ENCODE data around the gene CABLES2. TPM values are rescaled to one million over a fixed set of nuclear protein-coding genes. Genes with fewer than 3 reads are reported as not detected.

CABLES2 gene
- total RNA-seq, 1 experiment from 2014 or later = 12.4 TPM

GRCh38 chr20:62363920-62364851 lies 42.9 kb downstream of the CABLES2 start:
- Histone ChIP-seq H3K79me2 (ENCODE audit: low read length) (peaks cover 67% of the 10 kb centered on the region), H3K27ac (ENCODE audit: low read length) (peak overlapping the region; percentile 81), H3K4me1 (ENCODE audit: insufficient read depth, low read length) (peaks cover 79% of the 10 kb centered on the region), H3F3A (ENCODE audit: low read length, unreplicated experiment) (no peaks in the 10 kb centered on the region), H4K20me1 (ENCODE audit: low read length) (peaks cover 36% of the 10 kb centered on the region), H3K9me2 (replicated peaks; ENCODE audit: low read length) (no peaks in the 10 kb centered on the region), H3K9me3 (ENCODE audit: low read length) (no peaks in the 10 kb centered on the region), H3K36me3 (ENCODE audit: low read depth, low read length) (peaks cover 16% of the 10 kb centered on the region; the same call in 1 of the 2 replicates), H3K9ac (ENCODE audit: low read length) (peak overlapping the region; percentile 85), H3K4me3 (ENCODE audit: low read length) (peak overlapping the region; percentile 80), H3K27me3 (ENCODE audit: low read length) (no peaks in the 10 kb centered on the region), H2AFZ (ENCODE audit: low read length) (no peak overlapping the region), H3K4me2 (ENCODE audit: low read length) (peak overlapping the region; percentile 89)
- no TSS peak for BruUV-seq (replicated peaks)
- ChIA-PET CTCF (interaction anchor here (1.4 to 2.3 kb wide), 2 partner anchors 14 to 18 kb away, joined by 5 to 9 read pairs; no protein-coding TSS in a partner anchor), POLR2A (ENCODE audit: unreplicated experiment) (no interaction called here)
- DNase-seq (no peak), ATAC-seq (no peak)
- TF ChIP-seq, protein P1, sequence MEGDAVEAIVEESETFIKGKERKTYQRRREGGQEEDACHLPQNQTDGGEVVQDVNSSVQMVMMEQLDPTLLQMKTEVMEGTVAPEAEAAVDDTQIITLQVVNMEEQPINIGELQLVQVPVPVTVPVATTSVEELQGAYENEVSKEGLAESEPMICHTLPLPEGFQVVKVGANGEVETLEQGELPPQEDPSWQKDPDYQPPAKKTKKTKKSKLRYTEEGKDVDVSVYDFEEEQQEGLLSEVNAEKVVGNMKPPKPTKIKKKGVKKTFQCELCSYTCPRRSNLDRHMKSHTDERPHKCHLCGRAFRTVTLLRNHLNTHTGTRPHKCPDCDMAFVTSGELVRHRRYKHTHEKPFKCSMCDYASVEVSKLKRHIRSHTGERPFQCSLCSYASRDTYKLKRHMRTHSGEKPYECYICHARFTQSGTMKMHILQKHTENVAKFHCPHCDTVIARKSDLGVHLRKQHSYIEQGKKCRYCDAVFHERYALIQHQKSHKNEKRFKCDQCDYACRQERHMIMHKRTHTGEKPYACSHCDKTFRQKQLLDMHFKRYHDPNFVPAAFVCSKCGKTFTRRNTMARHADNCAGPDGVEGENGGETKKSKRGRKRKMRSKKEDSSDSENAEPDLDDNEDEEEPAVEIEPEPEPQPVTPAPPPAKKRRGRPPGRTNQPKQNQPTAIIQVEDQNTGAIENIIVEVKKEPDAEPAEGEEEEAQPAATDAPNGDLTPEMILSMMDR (conservative IDR thresholded peaks at IDR 0.05; ENCODE audit: low read depth, low read length) = no peak
- TF ChIP-seq EZH2 (IDR thresholded peaks at IDR 0.05; ENCODE audit: low read length, unreplicated experiment) = no peak
- TF ChIP-seq EZH2phosphoT487 (IDR thresholded peaks at IDR 0.05; ENCODE audit: borderline replicate concordance, low read length) = no peak
- intact Hi-C loops (cut with micrococcal nuclease) = no loop called here

GRCh38 chr20:62362991-62363919 lies 43.8 kb downstream of the CABLES2 start:
- Histone ChIP-seq H3K9me2 (replicated peaks; ENCODE audit: low read length) (no peaks in the 10 kb centered on the region), H3K4me3 (ENCODE audit: low read length) (peak overlapping the region; percentile 80), H3K27ac (ENCODE audit: low read length) (peak overlapping the region; percentile 81), H3K4me2 (ENCODE audit: low read length) (peak overlapping the region; percentile 89), H3K9me3 (ENCODE audit: low read length) (no peaks in the 10 kb centered on the region), H3K27me3 (ENCODE audit: low read length) (no peaks in the 10 kb centered on the region), H3K79me2 (ENCODE audit: low read length) (peaks cover 76% of the 10 kb centered on the region), H2AFZ (ENCODE audit: low read length) (no peak overlapping the region), H3K4me1 (ENCODE audit: insufficient read depth, low read length) (peaks cover 79% of the 10 kb centered on the region), H3K9ac (ENCODE audit: low read length) (peak overlapping the region; percentile 85), H4K20me1 (ENCODE audit: low read length) (peaks cover 36% of the 10 kb centered on the region), H3K36me3 (ENCODE audit: low read depth, low read length) (peaks cover 16% of the 10 kb centered on the region; the same call in 1 of the 2 replicates), H3F3A (ENCODE audit: low read length, unreplicated experiment) (no peaks in the 10 kb centered on the region)
- ChIA-PET POLR2A (ENCODE audit: unreplicated experiment) (no interaction called here), CTCF (no interaction called here)
- intact Hi-C loops (cut with micrococcal nuclease) = no loop called here
- DNase-seq (peak; percentile 28), ATAC-seq (no peak)
- TF ChIP-seq EZH2 (IDR thresholded peaks at IDR 0.05; ENCODE audit: low read length, unreplicated experiment) (no peak), EZH2phosphoT487 (IDR thresholded peaks at IDR 0.05; ENCODE audit: borderline replicate concordance, low read length) (no peak)
- TF ChIP-seq, protein P1 (conservative IDR thresholded peaks at IDR 0.05; ENCODE audit: low read depth, low read length) = no peak
- BruUV-seq (replicated peaks) = no TSS peak

Measured in PC-3 (cell line).